HG03571 (cell line): ENCODE results near the gene EIF6.

Source experiments
- ATAC-seq: cut with Tn5 transposase; IDR thresholded peaks from one replicate; pipeline ENCODE4 v1.9.1; 2021; ENCODE audit not compliant: unreplicated experiment

Gene EIF6

DNA sequence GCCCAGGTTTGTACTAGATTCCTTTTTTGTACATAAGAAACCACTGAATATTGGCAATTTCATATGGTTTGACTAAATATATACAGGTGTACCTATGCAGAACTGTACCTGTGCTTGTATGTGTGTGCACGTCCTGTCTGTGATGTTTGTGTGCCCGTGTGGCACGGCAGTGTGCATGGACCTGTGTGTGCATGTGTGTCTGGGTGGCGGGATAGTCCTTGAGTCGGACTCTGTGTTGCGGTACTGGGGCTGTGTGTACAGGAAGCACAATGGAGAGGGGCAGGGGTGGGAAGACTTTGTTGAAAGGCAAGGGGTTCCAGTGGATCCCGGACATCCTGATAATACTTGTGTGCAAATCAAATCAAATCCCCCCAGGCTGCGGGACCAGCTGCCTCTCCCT, 11.1 kb upstream of the EIF6 start:
- no peak for ATAC-seq

DNA sequence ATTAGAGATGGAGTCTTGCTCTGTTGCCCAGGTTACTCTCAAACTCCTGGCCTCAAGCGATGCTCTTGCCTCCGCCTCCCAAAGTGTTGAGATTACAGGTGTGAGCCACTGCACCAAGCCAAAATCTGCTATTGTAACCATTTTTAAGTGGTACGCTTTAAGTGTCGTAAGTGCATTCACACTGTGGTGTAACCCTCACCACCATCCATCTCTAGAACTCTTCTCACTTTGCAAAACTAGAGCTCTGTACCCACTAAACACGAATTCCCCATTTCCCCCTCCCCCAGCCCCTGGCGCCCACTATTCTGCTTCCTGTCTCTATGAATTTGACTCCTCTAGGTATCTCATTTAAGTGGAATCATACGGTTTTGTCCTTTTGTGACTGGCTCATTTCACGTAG, 10.5 kb upstream of the EIF6 start:
- ATAC-seq = no peak

- no peak for ATAC-seq
Observed at GRCh38 chr20:35294293-35294685, 9.7 kb upstream of the EIF6 start.

GRCh38 chr20:35293303-35294292, 9.0 kb upstream of the EIF6 start:
- ATAC-seq = no peak

- ATAC-seq = no peak
Observed at GRCh38 chr20:35292504-35293285, 8.1 kb upstream of the EIF6 start.

- ATAC-seq = no peak
Observed at GRCh38 chr20:35291654-35292503, 7.3 kb upstream of the EIF6 start, which contains the start of gene FAM83C. Gene FAM83C, minus strand, starts transcription at chr20:35292425. Its CDS starts 121 bp downstream, at chr20:35292304.

GRCh38 chr20:35290887-35291417, 6.4 kb upstream of the EIF6 start:
- ATAC-seq = no peak

DNA sequence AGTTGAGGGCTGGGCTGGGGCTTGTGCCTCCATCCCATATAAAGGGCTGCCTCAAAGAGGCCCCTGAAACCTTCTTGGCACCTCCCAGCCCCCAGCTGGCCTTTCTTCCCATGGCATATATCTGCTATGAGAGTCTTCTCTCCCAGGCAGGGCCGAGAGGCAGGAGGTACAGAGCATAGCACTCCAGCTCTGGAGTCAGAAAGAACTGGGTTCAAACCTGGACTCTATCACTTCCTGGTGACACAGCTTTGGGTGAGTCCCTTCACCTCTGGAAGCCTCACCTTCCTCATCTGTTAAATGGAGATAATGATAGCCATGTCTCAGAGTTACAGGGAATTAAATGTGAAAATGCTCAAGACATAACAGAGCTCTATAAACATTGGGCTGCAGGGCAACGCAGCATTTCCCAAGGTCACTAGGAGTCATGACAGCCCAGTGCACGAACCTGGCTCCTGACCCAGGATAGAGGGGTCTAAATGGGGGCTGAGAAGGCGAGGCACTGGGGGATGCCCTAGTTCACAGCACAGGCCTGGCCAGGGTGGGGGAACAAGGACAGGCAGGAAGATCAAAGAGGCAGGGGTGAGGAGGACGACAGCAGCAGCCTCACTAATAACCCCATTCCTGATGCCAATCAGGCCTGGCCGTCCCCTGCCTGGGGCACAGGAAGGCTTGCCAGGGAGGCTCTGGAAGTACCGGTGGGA, 5.8 kb upstream of the EIF6 start:
- no peak for ATAC-seq

GRCh38 chr20:35288325-35289060, 3.9 kb upstream of the EIF6 start:
- ATAC-seq = no peak

- no peak for ATAC-seq
Observed at GRCh38 chr20:35287509-35288324, 3.1 kb upstream of the EIF6 start.

- ATAC-seq = no peak
Observed at GRCh38 chr20:35286899-35287508, 2.4 kb upstream of the EIF6 start.

DNA sequence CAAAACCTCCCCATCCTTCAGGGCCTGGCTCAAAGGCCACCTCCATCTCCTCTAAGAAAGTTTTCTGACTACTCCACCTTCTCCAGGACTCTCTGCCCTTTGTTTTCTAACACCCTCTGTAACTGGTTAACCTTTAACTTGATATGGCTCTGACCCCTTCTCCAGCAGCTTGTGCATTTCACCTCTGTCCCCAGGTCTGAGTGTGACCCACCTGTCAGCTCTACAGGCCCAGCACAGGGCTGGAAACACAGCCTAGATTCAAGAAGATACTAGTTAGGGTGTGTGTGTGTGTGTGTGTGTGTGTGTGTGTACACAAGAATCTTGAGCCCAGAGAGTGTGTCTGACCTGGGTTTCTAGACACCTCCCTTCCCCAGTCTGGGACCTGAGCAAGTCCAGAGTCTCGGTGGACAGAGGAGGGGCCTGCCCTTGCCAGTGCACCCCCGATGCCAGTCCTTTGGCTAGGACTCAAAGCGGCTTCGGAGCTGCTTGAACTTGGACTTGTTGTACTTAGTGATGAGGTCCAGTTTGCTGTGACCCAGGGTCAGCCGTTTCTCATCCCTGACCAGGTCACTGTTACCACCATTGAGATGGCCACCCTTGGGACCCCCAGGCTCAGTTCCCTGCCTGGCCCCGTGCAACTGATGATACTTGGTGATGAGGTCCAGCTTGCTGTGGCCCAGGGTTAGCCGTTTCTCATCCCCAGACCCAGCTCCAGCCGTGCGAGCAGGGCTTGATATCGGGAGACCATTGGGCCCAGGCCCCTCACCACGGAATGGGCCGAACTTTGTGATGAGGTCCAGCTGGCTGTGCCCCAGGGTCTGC, 1.7 kb upstream of the EIF6 start:
- no peak for ATAC-seq

DNA sequence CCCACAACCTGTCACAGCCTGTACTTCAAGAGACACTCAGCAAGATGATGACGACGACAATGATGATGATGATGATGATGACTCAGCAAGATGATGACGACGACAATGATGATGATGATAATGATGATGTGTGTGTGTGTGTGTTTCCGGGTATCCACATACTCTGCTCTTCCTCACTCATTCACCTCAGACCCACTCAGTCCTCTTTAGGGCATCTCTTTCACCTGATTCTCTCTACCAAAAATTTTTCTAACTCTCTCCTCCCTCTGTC, 1.2 kb upstream of the EIF6 start:
- ATAC-seq = no peak

DNA sequence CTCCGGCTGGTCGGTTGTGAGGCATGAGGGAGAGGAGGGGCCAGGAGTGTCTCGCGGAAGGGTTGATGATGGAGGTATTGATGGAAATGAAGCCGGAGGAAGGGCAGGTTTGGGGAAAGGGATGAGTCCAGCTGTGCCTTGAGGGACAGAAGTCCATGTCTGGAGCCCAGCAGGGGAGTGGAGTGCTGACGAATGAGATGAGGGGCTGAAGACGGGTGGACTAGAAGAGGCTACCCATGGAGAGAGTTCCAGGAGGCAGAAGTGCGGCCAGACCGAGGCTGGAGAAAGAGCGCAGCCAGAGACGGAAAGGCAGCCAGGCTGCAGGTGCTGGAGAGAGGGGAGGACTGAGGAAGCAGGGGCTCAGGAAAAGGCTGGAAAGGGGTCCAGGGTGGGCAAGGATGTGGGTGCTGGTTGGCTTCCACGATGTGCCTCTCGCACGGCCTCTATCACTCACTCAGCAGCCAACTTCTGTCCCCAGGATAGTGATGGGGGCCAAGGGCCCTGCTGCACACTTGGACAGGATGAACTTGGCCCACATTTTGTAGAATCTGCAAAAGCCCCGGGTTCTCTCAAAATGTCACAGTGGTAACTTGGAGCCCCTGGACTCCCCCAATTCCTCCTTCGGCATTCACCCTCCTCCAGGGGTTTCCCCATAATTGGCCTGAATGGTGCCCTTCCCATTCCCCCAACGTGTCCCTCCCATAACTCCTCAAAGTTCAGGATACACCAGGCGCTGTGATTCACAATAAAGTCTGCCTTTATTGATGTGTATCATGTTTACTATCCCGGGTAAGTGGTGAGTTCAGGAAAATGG, 627 bp upstream of the EIF6 start:
- no peak for ATAC-seq

DNA sequence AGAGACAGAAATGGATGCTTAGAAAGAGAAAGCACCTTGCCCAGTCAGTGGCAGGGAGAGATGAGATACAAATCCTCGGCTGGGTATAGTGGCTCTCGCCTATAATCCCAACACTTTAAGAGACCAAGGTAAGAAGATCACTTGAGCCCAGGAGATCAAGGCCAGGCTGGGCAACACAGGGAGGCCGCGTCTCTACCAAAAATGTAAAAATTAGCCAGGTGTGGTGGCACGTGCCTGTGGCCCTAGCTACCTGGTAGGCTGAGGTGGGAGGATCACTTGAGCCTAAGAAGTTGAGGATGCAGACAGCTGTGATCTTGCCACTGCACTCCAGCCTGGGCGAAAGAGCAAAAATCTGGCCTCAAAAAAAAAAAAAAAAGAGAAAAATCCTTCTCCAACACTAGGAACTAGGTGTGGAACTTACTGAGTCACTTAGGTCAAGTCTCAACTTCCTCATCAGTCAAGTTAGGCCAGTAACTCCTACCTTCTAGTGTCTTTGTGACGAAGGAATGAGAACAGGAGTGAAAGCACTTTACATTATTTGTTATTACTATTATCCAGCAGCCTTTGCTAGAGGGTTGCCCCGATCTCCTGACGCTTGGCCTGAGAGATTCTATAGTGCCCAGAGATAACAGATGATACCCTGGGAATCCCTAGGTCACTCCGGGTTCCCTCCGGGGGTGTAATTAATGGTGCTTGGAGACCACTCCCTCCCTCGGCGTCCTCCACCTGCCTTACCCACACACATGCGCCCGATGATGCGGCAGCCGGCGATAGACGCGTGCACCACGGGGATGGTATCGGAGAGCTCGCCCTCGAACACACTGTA, 918 bp downstream of the EIF6 start:
- no peak for ATAC-seq
